Neural cell (in vitro differentiated cells): Measurements from ENCODE around the gene S100A11. TPM values are rescaled to one million over a fixed set of nuclear protein-coding genes. Genes with fewer than 3 reads are reported as not detected.

ENCODE experiments used
- H2AFZ ChIP-seq: fragments of 200-600, 300-800 bp; sonication (generic), shearing (Covaris generic); 2 replicates; pipeline ENCODE4 v1.6.0; 2014; ENCODE audit warnings: low read depth, mild to moderate bottlenecking, antibody characterized with exemption, low read length, moderate library complexity
- H3F3A ChIP-seq: fragments of 200-600 bp; shearing (Covaris generic); 2 replicates; pipeline ENCODE4 v1.6.1; 2016; ENCODE audit warnings: mild to moderate bottlenecking, moderate library complexity, mixed read lengths, antibody characterized with exemption, low read length; ENCODE audit not compliant: insufficient read depth, poor library complexity, severe bottlenecking
- H3K27ac ChIP-seq: fragments of 200-600, 300-800 bp; sonication (generic), shearing (Covaris generic); 2 replicates; pipeline ENCODE4 v1.5.1; 2014; ENCODE audit warnings: mild to moderate bottlenecking, low read length, moderate library complexity
- H3K27me3 ChIP-seq: fragments of 300-800, 200-600 bp; sonication (generic), shearing (Covaris generic); 2 replicates; pipeline ENCODE4 v1.6.0; 2014; ENCODE audit warnings: mild to moderate bottlenecking, low read depth, low read length, moderate library complexity; ENCODE audit not compliant: insufficient read depth
- H3K36me3 ChIP-seq: fragments of 300-800, 200-600 bp; sonication (generic), shearing (Covaris generic); 2 replicates; pipeline ENCODE4 v1.5.1; 2014; ENCODE audit warnings: mild to moderate bottlenecking, antibody characterized with exemption, low read length, moderate library complexity; ENCODE audit not compliant: insufficient read depth
- H3K4me2 ChIP-seq: fragments of 300-800, 200-600 bp; sonication (generic), shearing (Covaris generic); 2 replicates; pipeline ENCODE4 v1.6.0; 2014; ENCODE audit warnings: mild to moderate bottlenecking, low read length
- H3K4me3 ChIP-seq: fragments of 300-800, 200-600 bp; sonication (generic), shearing (Covaris generic); 2 replicates; pipeline ENCODE4 v1.5.1; 2014; ENCODE audit warnings: mild to moderate bottlenecking, low read length, moderate library complexity
- H3K79me2 ChIP-seq: fragments of 200-600 bp; shearing (Covaris generic); replicated peaks from 2 replicates; pipeline ENCODE4 v1.6.0; 2014; ENCODE audit warnings: mild to moderate bottlenecking, low read length, moderate library complexity; ENCODE audit not compliant: insufficient read depth
- H3K9ac ChIP-seq: fragments of 300-800, 200-600 bp; sonication (generic), shearing (Covaris generic); 2 replicates; pipeline ENCODE4 v1.6.1; 2016; ENCODE audit warnings: mild to moderate bottlenecking, low read length, mixed read lengths
- H3K9me2 ChIP-seq: fragments of 200-600 bp; shearing (Covaris generic); 2 replicates; pipeline ENCODE4 v1.6.1; 2016; ENCODE audit warnings: mild to moderate bottlenecking, low read length, mixed read lengths; ENCODE audit not compliant: insufficient read depth
- H3K9me3 ChIP-seq: fragments of 200-600, 300-800 bp; sonication (generic), shearing (Covaris generic); 2 replicates; pipeline ENCODE4 v1.6.1; 2016; ENCODE audit warnings: mild to moderate bottlenecking, mixed run types, low read length, moderate library complexity, mixed read lengths
- H4K20me1 ChIP-seq: fragments of 200-600 bp; shearing (Covaris generic); 2 replicates; pipeline ENCODE4 v1.6.1; 2016; ENCODE audit warnings: mild to moderate bottlenecking, mixed run types; ENCODE audit not compliant: insufficient read depth
- CTCF ChIP-seq: fragments of 450-650 bp; IDR thresholded peaks from 2 replicates; pipeline ENCODE4 v1.5.1; 2014; ENCODE audit warnings: antibody characterized with exemption, mild to moderate bottlenecking, moderate library complexity; ENCODE audit not compliant: poor library complexity, severe bottlenecking
- EP300 ChIP-seq: fragments of 450-650 bp; conservative IDR thresholded peaks from 2 replicates; pipeline ENCODE4 v1.6.1; 2014; ENCODE audit warnings: antibody characterized with exemption, mild to moderate bottlenecking, moderate library complexity; ENCODE audit not compliant: poor library complexity, severe bottlenecking
- EZH2 ChIP-seq: fragments of 200-600, 300-800 bp; shearing (Covaris generic), sonication (generic); IDR thresholded peaks from 2 replicates; pipeline ENCODE4 v1.6.1; 2014; ENCODE audit warnings: antibody characterized with exemption, low read length, borderline replicate concordance, mild to moderate bottlenecking; ENCODE audit not compliant: insufficient read depth, poor library complexity, severe bottlenecking
- MXI1 ChIP-seq: fragments of 450-650 bp; conservative IDR thresholded peaks from 2 replicates; pipeline ENCODE4 v1.6.1; 2014; ENCODE audit warnings: antibody characterized with exemption, mild to moderate bottlenecking; ENCODE audit not compliant: poor library complexity, severe bottlenecking
- POLR2AphosphoS5 ChIP-seq: IDR thresholded peaks from 2 replicates; pipeline ENCODE4 v1.6.1; 2012
- RAD21 ChIP-seq: fragments of 450-650 bp; conservative IDR thresholded peaks from 2 replicates; pipeline ENCODE4 v1.6.1; 2014; ENCODE audit warnings: antibody characterized with exemption, mild to moderate bottlenecking, moderate library complexity
- REST ChIP-seq: IDR thresholded peaks from 2 replicates; pipeline ENCODE4 v1.6.1; 2012; ENCODE audit warnings: borderline replicate concordance
- SMC3 ChIP-seq: fragments of 450-650 bp; conservative IDR thresholded peaks from 2 replicates; pipeline ENCODE4 v1.6.1; 2014; ENCODE audit warnings: antibody characterized with exemption, mild to moderate bottlenecking, moderate library complexity; ENCODE audit not compliant: poor library complexity
- TAF1 ChIP-seq: IDR thresholded peaks from 2 replicates; pipeline ENCODE4 v1.6.1; 2012; ENCODE audit warnings: low read depth
- polyA plus RNA-seq: library from polyadenylated mRNA; depleted of rRNA; stranded (reverse); fragments of >200 nt; gene quantifications from 2 replicates; pipeline ENCODE4 v1.2.3, GENCODE V29; 2014

The S100A11 gene
- polyA plus RNA-seq, 1 donor from 2014 or later = not detected

GRCh38 chr1:152020849-152021248 lies 16.0 kb downstream of the S100A11 start:
- H3K27me3 ChIP-seq = no peaks in the 10 kb centered on the region
- no peak overlapping the region for H3K27ac ChIP-seq
- H3K9me3 ChIP-seq = no peaks in the 10 kb centered on the region
- H3F3A ChIP-seq = no peaks in the 10 kb centered on the region
- no peaks in the 10 kb centered on the region for H4K20me1 ChIP-seq
- no peak for TF ChIP-seq POLR2AphosphoS5
- TF ChIP-seq EZH2 = no peak
- TF ChIP-seq TAF1 = no peak
- TF ChIP-seq MXI1 = no peak
- TF ChIP-seq SMC3 = no peak
- TF ChIP-seq EP300 = no peak
- no peak for TF ChIP-seq RAD21
- TF ChIP-seq CTCF = no peak
- no peak for TF ChIP-seq REST
- no peaks in the 10 kb centered on the region for H3K36me3 ChIP-seq
- H3K4me3 ChIP-seq = no peak overlapping the region
- H3K79me2 ChIP-seq = no peaks in the 10 kb centered on the region
- no peaks in the 10 kb centered on the region for H3K9me2 ChIP-seq
- no peak overlapping the region for H2AFZ ChIP-seq
- H3K9ac ChIP-seq = no peak overlapping the region
- no peak overlapping the region for H3K4me2 ChIP-seq

- Histone ChIP-seq H3K4me3 (no peak overlapping the region), H2AFZ (no peak overlapping the region), H3K9me3 (no peaks in the 10 kb centered on the region), H3K9ac (no peak overlapping the region), H3F3A (no peaks in the 10 kb centered on the region), H3K27ac (no peak overlapping the region), H3K9me2 (no peaks in the 10 kb centered on the region), H3K79me2 (no peaks in the 10 kb centered on the region), H3K27me3 (no peaks in the 10 kb centered on the region), H3K4me2 (no peak overlapping the region), H4K20me1 (no peaks in the 10 kb centered on the region), H3K36me3 (no peaks in the 10 kb centered on the region)
- no peak for TF ChIP-seq REST
- no peak for TF ChIP-seq SMC3
Observed at GRCh38 chr1:152018537-152018936, 18.3 kb downstream of the S100A11 start.
